ENCODE data around the gene KRT80.

DNA sequence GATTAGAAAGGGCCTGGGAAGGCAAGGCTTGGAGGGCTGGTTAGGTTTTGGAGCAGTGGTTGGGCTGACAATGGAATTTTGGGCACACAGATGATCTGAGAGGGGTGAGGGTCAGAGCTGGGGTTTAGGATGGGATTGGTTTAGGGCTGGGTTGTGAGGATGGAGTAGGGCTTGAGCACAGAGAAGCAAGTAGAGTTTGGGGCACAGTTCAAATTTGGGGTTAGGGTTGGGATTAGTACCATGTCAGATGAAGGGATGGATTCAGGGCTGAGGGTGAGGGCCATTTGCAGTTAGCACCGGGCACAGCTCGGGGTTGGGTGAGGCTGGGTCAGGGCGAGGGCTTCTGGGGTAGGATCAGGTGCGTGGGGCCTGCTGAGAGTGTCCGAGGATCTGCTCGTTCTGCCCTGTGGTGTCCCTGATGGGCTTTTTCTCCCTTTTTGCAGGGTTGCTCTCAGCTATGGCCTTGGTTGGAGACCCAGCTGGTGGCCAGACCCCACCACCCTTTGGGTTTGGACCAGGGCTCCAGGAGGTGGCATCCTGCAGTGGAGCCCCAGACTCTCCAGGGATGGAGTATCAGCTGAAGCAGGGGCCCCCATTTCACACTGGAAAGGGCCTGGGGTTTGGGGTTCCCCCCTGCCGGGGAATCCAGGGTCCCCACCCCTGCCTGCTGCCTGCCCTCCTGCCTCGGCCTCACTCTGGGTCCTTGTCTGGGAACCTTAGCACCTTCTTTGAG is 45.6 kb downstream of the KRT80 start:
- no peak for TF ChIP-seq CTCF (conservative IDR thresholded peaks at IDR 0.05 in 1 of 2, IDR thresholded peaks at IDR 0.05 in 1 of 2; ENCODE audit: extremely low read depth in 1 of 2, insufficient read depth in 1 of 2, low read depth in 1 of 2, low read length in 2 of 2)
- no peak for TF ChIP-seq EZH2 (IDR thresholded peaks at IDR 0.05; ENCODE audit: borderline replicate concordance, low read length)

All from mammary epithelial cell (primary cell).